COLO668 (cell line): ENCODE measurements around the gene FAM131C.
"Not testable (repeated sequence)": the region's sequence is repeated elsewhere in the genome, so short reads cannot be mapped to it uniquely, and the experiment has no call there.

Source experiments
- DNase-seq: peaks from one replicate; lab custom pipeline; 2025; ENCODE audit not compliant: unreplicated experiment; lab: John Stamatoyannopoulos, UW

Gene FAM131C

DNA sequence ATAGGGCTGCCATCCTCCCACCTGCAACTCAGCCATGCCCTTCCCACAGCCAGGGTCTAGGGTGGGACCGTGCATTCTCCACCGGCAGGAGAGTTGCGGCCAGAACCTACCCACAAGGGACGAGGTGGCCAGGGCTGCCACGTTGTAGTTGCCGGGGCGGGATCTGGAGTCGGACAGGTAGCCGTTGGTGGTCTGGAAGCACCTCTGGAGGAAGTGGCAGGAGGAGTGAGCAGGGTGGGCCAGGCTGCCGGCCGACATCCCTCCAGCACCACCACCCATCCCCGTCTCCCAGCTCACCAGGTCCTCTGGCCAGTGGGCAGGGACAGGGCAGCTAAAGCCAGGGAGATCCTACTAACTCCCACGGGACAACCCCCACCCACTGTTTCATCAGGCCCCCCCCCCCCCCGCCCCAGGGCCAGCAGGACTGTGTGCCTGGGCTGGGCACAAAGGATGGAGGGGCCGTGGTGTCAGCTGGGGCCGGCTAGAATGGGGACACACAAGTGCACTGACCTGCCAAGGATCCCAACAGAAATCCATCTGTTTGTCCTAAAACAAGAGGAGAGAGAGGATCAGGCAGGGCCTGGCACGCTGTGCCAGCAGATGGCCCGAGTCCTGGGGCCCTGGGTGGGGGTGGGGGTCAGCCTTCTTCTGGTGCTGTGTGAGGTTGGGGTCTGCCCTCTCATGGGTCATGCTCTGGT is 11.3 kb downstream of the FAM131C start:
- DNase-seq, result not testable (repeated sequence)

DNA sequence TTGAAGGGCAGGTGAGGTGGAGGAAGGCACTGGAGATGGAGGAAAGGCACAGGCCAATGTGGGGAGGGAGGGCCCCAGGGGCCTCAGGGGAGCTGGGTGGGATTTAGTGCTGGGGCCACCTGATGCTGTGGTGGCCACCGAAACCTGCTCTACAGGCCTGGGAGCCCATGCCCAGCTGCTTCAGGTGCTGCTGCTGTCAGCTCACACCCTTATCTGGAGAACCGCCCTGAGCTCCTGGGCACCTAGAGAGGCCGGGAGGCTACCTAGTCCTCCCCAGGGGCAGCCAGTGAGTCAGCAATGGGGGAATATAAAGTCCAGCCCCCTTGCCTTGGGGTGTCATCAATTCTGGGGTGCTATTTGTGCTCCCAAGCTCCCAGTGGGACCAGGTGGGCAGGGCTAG is 12.2 kb downstream of the FAM131C start:
- DNase-seq, result no peak

DNA sequence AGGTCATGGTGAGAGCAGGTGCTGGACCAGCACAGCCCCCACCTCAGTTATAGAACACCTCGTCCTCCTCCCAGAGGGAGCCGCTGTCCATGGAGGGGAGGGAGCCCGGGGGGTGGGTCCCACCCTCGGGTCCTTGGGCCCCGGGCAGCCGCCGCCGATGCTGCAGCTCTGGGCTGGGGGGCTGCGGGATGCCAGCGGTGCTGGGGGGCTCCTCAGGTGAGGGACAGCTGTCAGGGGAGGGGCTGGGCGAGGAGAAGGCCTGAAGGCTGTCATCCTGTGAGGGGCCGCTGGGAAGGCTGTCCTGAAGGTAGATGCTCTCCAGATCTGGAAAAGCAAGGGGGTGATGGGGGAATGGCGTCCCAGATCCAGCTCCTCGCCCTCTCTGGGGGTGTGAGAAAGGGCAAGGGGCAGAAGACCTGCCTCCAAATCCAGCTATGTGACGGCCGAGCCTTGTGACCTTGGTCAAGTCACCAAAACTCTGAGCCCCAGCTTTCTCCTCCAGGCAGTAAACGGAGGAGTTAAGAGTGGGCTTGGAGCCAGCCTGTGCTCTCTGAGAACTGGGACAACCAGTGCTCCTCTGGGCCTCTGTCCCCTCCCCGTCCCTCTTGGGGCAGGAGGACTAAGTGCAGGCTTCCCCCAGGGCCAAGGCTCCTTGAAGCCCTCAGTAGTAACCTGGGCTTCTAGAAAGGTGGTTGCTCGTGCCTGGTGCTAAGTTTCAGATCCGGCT is 14.9 kb downstream of the FAM131C start:
- not testable (repeated sequence) for DNase-seq

DNA sequence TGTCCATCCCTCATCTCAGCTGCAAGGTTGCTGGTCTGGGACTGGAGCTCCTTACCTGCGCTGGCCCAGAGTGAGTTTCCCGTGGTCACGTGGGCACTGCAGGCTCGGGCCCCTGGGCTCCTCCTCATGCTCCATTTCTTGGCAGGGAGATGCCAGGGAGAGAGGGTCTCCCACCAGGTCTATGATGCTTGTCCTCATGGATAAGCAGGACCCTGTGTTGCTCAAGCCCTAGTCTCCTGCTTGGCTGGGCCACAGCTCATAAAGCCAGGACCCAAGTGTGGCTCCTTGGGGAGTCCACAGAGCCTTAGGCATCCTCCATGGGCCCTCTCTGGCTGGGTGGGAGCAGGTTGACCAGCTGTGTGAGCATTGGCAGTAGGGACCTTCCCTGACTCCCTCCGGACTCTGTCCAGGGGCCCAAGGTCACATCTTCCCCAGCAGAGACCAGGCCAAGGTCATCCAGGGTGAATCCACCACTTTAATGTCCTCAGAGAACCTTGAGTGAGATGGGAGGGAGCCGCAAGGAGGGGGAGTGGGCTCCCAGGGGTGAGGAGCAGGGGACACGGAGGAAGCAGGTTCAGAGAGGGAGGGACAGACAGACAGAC is 16.0 kb downstream of the FAM131C start:
- DNase-seq, result not testable (repeated sequence)

DNA sequence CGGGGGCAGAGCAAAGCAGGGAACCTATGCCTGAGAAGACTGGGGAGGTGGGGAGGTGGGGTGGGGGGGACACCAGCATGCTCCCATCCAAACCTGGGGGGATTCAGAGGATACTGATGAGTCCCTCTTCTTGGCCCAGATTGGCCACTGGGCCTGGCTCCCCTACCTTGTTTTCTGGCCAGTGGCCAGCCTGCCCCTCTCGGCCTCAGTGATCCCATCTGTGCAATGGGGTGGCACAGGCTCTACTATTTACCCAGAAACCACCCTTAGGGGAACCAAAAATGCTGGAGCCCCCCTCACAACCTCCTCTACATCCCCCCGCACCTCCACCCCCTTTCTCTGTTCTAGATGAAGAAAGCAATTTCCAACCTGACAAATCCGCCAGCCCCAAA is 16.9 kb downstream of the FAM131C start:
- DNase-seq, result not testable (repeated sequence)

DNA sequence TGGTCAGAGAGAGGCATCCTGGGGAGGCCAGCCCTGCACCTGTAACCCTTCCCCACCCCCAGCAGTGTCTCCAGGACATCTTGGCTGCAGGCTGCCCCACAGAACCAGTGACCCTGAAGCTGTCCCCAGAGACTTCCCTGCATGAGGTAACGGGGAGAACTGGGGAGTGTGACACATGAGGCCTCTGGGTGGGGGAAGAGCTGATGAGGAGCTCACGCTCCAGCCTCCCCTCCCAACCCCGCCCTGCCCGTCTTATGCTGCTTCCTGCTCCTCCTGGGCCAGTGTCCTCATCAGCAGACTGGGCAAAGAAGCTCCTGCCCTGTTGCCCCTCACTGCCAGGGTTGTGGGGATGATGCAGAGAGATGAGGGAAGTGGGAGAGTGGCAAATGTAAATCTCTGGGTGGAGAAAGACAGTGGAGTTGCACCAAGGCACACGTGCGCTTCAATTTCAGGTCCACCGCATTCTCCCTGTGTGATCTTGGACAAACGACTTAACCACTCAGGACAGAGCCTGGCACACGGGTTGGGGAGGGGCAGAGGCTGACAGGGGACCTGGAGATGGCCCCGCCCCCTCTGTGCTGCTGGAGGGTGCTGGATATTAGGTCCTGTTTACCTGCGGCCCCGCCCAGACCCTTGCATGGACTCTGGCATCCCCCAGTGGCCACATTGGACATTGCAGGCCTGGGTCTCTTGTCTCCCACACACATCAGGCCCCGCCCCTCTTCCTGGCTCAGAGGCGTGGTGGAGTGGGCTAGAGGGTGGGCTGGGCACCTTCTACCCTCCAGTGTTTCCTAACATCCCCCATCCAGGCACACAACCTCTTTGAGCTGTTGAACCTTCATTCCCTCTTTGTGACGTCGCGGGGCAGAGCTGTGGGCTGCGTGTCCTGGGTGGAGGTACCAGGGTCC is 17.6 kb downstream of the FAM131C start:
- DNase-seq, result peak; percentile 94

DNA sequence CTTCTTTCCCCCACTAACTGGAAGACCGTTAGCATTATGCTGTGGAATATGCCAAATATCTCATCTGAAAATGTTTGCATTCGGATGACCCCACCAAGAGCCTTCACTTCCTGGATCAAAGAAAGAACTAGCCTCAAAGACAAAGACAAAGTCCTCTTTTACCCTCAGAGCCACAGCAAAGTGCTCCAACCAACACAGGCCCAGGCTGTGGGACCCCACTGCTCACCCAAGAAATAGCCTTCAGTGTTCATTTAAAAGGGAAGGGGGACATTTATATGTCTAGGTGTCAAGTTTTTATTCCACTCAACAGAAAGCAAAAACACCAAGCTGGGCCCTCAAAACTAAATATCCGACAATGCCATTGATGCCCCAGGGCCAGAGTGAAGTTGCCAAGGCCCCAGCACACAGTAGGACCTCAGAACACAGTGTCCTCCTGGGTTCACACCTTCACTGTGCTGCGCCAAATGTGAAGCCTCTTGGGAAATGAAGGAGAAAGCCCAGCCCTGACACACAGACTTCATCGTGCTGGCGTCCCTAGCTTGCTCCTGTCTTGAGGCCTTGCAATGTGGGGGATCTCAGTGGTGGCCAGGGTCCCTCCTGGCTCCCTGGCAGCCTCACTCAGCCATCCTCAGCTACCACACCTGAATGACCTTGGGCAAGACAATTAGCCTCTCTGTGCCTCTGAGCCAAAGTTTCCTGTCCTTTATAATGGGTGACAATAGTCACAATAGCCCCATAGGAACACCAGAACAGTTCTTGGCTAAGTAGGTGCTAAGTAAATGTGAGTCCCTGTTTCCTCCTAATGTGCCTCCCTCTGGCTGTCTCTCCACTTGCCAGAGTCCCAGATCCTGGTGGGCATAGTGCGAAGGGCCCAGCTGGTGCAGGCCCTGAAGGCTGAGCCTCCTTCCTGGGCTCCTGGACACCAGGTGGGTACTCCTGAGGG is 18.6 kb downstream of the FAM131C start:
- DNase-seq, result no peak

DNA sequence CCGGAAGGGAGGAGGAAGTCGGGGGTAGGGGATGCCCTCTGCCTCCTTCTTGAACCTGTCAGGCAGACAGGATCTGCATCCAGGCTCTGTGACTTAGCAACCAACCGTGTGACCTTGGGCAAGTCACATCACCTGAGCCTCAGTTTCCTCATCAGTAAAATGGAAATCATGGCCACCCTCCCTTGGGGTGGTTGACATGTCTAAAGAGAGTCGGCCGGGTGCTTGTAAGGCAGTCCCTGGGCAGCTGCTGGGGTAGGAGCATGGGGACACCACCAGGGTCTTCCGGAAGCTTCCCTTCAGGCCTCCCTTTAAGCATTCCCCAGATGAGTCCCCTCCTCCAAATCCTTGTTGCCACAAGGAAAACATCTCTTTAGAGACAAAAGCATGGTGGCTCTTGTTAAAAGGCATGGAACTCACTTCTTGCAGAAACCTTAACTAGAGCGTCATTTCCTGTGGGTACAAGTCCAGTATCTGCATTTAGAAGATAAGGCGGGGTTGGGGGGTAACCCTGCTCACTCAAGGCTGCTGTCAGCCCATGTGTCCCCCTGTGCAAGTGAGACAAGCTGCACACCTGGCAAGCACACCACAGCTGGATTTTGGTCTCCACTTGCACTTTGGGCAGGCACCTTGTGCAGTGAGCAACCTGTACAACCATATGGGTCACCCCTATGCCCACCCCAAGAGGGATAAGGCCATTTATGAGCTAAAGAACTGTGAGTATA is 19.5 kb downstream of the FAM131C start:
- DNase-seq, result no peak

DNA sequence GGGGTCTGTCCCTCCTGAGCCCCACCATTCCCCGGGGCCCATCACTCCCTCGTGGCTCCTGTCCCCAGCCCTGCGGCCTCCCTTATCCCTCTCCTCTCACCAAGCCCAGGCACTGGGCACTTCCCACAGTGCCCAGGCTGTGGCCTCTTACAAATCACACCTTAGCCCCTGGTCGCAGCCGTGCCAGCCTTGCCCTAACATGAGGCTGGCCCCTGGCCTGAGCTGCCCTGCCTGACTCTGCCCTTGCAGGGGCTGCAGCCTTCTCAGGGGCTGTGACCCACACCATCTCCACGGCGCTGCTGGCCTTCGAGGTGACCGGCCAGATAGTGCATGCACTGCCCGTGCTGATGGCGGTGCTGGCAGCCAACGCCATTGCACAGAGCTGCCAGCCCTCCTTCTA is 21.5 kb downstream of the FAM131C start:
- not testable (repeated sequence) for DNase-seq

DNA sequence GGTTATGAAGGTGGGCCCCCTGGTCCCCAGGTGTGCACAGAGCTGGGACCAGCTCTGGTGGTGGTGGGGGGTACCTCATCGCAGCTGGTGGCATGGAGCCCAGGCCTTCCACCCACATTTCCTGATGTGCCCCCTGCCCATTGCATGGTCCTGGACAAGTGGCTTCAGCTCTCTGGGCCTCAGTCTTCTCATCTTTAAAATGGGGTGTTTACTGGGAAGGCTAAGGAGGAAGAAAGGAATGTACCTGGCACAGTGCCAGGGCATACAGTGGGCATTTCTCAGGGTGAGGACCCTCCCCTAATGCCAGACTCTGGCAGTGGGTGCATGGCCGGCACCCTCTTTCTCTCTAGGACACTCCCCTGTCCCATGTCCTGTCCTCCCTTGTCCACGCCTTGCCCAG is 22.4 kb downstream of the FAM131C start:
- no peak for DNase-seq

DNA sequence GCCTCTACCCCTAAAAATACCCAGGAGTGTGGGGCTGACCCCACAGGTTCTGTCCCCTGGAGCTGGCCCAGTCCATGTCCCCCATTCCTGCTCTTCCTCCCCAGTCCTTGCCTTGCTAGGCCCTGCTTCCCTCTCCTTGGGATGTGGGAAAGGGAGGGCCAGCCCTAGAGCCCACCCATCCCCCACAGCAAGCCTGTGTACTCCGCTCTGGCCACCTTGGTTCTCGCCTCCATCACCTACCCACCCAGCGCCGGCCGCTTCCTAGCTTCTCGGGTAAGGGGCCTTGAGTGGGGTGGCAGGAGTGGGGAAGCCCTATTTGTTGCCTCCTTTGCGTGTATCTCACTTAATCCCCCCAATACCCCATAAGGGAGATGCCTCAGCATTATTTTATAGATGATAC is 23.1 kb downstream of the FAM131C start:
- no peak for DNase-seq

DNA sequence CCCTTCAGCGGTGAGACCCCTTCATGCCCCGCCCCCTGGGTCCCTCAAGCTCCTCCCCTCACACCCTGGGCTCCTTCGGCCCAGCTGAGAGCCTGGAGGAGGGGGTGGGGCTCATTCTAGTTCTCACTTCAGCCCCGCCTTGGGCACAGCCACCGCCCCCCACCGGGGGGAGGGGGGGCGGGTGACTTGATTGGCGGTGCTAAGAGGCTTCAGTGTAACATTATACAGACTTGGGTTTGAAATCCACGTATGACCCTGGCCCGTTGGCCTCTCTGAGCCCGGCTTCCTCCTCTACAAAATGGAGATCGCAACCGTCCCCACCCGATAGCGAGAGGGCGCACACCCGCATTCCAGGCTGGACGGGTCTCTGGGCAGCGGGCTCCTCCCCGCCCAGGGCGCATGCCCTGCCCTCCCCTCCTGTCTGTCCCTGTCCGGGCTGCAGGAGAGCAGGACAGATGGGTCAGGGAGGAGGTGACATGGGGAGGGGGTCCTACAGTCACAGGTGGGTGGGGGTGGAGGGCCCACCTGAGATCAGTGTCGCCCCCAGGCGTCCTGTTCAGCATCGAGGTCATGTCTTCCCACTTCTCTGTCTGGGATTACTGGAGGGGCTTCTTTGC is 24.8 kb downstream of the FAM131C start:
- no peak for DNase-seq

DNA sequence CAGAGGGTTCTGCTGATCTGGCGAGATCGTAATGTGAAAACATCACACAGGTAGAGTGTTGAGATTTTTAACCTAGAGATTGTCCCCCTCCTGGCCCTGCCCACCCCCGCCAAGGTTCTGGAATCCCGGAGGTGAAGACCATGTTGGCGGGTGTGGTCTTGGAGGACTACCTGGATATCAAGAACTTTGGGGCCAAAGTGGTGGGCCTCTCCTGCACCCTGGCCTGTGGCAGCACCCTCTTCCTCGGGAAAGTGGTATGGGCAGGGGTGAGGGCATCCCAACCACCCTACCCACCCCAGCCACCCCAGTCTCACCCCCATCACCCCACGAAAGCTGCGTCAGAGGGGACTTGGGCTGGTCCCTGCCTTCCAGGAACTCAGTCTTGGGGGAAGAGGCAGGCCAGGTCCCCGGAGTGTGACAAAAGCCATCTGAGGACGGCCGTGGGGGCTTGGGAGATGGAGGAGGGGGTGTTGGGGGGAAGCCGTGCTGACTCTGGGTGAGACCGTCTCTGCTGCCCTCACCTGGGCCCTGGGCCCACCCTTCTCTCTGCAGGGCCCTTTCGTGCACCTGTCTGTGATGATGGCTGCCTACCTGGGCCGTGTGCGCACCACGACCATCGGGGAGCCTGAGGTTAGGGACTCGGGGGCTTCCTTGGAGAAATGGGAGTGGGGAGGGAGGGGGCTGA is 25.5 kb downstream of the FAM131C start:
- no peak for DNase-seq

DNA sequence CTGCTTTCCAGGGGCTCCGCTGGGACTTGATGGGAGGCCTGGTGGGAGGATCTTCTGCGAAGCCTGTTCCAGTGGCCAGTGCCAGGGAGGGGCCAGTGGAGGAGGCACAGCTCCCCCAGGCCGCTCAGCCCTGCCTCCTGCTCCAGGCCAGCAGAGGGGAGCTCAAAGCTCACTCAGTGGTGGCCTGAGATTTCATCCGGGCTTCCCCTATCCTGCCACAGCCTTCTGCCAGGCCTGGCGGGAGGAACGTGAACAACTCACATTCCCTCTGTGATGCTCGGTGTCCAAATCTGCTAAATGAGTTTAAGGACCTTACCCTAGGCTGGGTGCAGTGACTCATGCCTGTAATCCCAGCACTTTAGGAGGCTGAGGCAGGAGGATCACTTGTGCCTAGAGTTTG is 26.6 kb downstream of the FAM131C start:
- DNase-seq, result no peak

DNA sequence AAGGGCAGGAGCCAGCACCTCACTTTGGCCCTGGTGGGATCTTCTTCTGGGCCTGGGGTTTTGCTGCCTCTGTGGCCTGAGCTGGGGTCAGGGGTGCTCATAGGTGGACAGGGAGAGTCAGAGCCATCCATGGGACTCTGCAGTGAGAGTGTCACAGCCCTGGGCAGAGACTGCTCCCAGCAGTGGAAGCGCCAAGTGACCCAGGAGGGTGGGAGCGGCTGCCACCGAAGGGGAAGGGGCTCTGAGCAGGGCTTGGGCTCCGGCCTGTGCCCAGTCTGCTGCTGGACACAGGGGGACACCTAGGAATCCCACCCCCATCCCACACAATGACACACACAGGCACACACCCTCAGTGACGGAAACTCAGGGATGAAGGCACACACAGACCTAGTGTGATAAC is 29.5 kb downstream of the FAM131C start:
- no peak for DNase-seq

DNA sequence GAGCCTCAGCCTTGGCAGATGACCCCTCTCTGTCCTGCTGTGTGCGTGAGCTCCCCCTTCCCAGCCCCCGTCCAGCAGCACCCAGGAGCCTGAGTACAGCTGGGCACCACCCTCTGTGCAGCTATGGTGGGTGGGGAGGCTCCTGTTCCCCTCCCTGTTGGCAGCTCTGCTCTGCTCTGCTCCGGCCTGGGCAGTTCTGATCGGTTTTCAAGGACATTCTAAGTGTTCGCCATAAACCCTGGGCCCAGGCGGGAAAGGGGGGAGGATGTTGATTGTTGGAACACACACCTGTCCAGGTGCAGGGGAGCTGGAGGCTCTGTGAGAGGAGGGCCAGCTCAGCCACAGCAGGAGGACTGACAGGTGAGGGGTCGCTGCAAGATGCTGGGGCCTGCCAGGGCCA is 29.9 kb downstream of the FAM131C start, which contains the start of gene CLCNKB:
CLCNKB (plus strand) TSS at position 262 of the 400 bp plus-strand sequence. CDS start 711 bp downstream, outside the sequence.
- DNase-seq, result peak; percentile 63

DNA sequence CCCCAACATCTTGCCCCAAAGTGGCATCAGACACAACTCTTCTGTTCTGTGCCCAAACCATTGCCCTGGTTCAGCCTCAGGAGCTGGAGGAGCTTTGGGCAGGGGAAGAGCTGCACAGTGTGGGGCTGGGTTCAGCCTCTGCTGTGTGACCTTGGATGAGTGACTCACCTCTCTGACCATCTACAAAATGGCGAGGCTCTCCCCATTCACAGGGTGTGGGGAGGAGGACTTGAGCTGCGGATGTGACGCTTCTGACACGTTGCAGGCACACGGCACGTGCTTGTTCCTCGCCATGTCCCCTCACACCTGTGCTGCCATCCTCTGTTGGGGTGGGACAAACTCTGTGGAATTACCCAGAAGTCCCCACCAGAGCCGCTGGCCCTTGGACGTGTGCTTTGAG is 30.8 kb downstream of the FAM131C start:
- not testable (repeated sequence) for DNase-seq

DNA sequence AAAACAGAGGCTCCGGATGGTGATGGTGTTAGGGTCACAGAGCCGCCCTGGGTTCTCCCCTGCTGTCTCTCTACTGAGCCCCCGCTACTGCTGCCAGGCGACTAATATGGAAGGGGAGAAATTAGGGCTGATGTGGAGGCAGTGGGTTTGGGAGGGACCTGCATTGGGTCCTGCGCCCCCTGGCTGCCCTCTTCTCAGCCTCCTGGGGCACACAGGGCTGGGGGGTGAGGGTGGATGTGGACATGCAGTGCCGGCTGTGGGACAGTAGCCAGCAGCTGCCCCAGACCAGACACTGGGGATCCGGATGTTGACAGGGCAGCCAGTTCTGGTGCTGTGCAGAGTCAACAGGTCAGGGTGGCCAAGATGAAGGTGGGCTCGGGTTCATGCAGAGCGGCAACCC is 31.4 kb downstream of the FAM131C start:
- no peak for DNase-seq
